ENCODE measurements around the gene TDRKH. TPM values are rescaled to one million over a fixed set of nuclear protein-coding genes. Genes with fewer than 3 reads are reported as not detected.

TDRKH gene
- total and polyA plus RNA-seq, 2 experiments from 2014 or later, result 10.2 to 25.6 TPM

GRCh38 chr1:151830055-151830454 lies 39.8 kb upstream of the TDRKH start:
- Histone ChIP-seq H3K36me3 (ENCODE audit: insufficient read depth) (no peaks in the 10 kb centered on the region), H2AFZ (peak overlapping the region; percentile 93), H3F3A (replicated peaks; ENCODE audit: low read depth) (no peaks in the 10 kb centered on the region; the same call in 1 of the 2 replicates), H3K4me1 (ENCODE audit: insufficient read depth) (peaks cover 44% of the 10 kb centered on the region), H3K9me2 (ENCODE audit: insufficient read depth) (no peaks in the 10 kb centered on the region), H3K79me2 (replicated peaks; ENCODE audit: insufficient read depth) (no peaks in the 10 kb centered on the region), H4K20me1 (replicated peaks; ENCODE audit: insufficient read depth) (no peaks in the 10 kb centered on the region), H3K27ac (ENCODE audit: low read depth) (no peak overlapping the region), H3K27me3 (ENCODE audit: insufficient read depth) (no peaks in the 10 kb centered on the region), H3K4me2 (peak overlapping the region; percentile 83; the same call in 1 of the 2 replicates), H3K4me3 (0 out of 2 replicates have a peak overlapping the region, but pooled peaks have one; percentile 20)
- TF ChIP-seq ZNF114 (CRISPR knock-in tag; IDR thresholded peaks at IDR 0.05) (no peak), REST (IDR thresholded peaks at IDR 0.05; ENCODE audit: unreplicated experiment) (no peak), EZH2 (IDR thresholded peaks at IDR 0.05; ENCODE audit: low read depth, unreplicated experiment) (no peak), POLR2AphosphoS5 (IDR thresholded peaks at IDR 0.05; ENCODE audit: low read depth) (no peak), ETS1 (IDR thresholded peaks at IDR 0.05) (no peak), CREB1 (CRISPR knock-in tag; IDR thresholded peaks at IDR 0.05; ENCODE audit: low read depth) (no peak), ZNF462 (CRISPR knock-in tag; IDR thresholded peaks at IDR 0.05) (no peak), EZH2phosphoT487 (IDR thresholded peaks at IDR 0.05; ENCODE audit: unreplicated experiment) (no peak)
- Mint-ChIP-seq H3K27ac (no peak overlapping the region), H3K27me3 (ENCODE audit: insufficient read depth, low read depth, poor library complexity) (peaks cover 15% of the 10 kb centered on the region), H3K4me1 (peaks cover 50% of the 10 kb centered on the region), H3K36me3 (ENCODE audit: low read depth) (no peaks in the 10 kb centered on the region; the same call in 2 of the 3 replicates), H3K9me3 (no peaks in the 10 kb centered on the region; the same call in 2 of the 3 replicates), H3K4me3 (no peak overlapping the region)
- DNase-seq (ENCODE audit: low spot score) (no peak), ATAC-seq (no peak)

Measured in GM23338 (cell line).